DOHH2 (cell line): Measurements from ENCODE around the gene PCAT6.

Source experiments
- H3F3A ChIP-seq: fragments of 200-600 bp; sonication (generic), shearing (Covaris generic); 2 replicates; pipeline ENCODE4 v1.6.0; 2016; ENCODE audit warnings: antibody characterized with exemption, mild to moderate bottlenecking; ENCODE audit not compliant: control insufficient read depth, insufficient read depth
- H3K27ac ChIP-seq: fragments of 200-600 bp; sonication (generic); 2 replicates; pipeline ENCODE4 v1.5.1; 2014; ENCODE audit warnings: low read depth, mild to moderate bottlenecking, low read length, moderate library complexity
- H3K27me3 ChIP-seq: fragments of 200-600 bp; sonication (generic); 2 replicates; pipeline ENCODE4 v1.6.1; 2014; ENCODE audit warnings: mild to moderate bottlenecking, low read length, mixed read lengths; ENCODE audit not compliant: control insufficient read depth
- H3K36me3 ChIP-seq: fragments of 200-600 bp; sonication (generic); 2 replicates; pipeline ENCODE4 v1.6.1; 2014; ENCODE audit warnings: mild to moderate bottlenecking, low read length, moderate library complexity, mixed read lengths; ENCODE audit not compliant: control insufficient read depth
- H3K4me1 ChIP-seq: fragments of 200-600 bp; sonication (generic); 2 replicates; pipeline ENCODE4 v1.6.1; 2014; ENCODE audit warnings: mild to moderate bottlenecking, low read length, mixed read lengths; ENCODE audit not compliant: control insufficient read depth
- H3K4me2 ChIP-seq: fragments of 200-600 bp; sonication (generic); 2 replicates; pipeline ENCODE4 v1.6.0; 2014; ENCODE audit warnings: mild to moderate bottlenecking, low read length, moderate library complexity
- H3K4me3 ChIP-seq: fragments of 200-600 bp; sonication (generic); 2 replicates; pipeline ENCODE4 v1.5.1; 2014; ENCODE audit warnings: mild to moderate bottlenecking, low read length, mixed read lengths
- H3K79me2 ChIP-seq: fragments of 200-600 bp; sonication (generic); 2 replicates; pipeline ENCODE4 v1.6.1; 2014; ENCODE audit warnings: mild to moderate bottlenecking, low read length, mixed read lengths; ENCODE audit not compliant: control insufficient read depth
- H3K9me2 ChIP-seq: fragments of 200-600 bp; sonication (generic); replicated peaks from 2 replicates; pipeline ENCODE4 v1.6.1; 2014; ENCODE audit warnings: mild to moderate bottlenecking, low read length, mixed read lengths; ENCODE audit not compliant: control insufficient read depth
- H3K9me3 ChIP-seq: fragments of 200-600 bp; sonication (generic); 2 replicates; pipeline ENCODE4 v1.6.1; 2014; ENCODE audit warnings: antibody characterized with exemption, low read length, mixed read lengths; ENCODE audit not compliant: control insufficient read depth, insufficient read depth
- H4K20me1 ChIP-seq: fragments of 200-600 bp; sonication (generic); 2 replicates; pipeline ENCODE4 v1.6.0; 2014; ENCODE audit warnings: low read depth, mild to moderate bottlenecking, antibody characterized with exemption, low read length, moderate library complexity; ENCODE audit not compliant: control insufficient read depth, insufficient read depth
- CTCF ChIP-seq: fragments of 200-600 bp; sonication (generic); IDR thresholded peaks from one replicate; pipeline ENCODE4 v1.5.1; 2014; ENCODE audit warnings: antibody characterized with exemption, mild to moderate bottlenecking, low read depth, low read length; ENCODE audit not compliant: poor library complexity, severe bottlenecking
- EZH2phosphoT487 ChIP-seq: fragments of 200-600 bp; sonication (generic); IDR thresholded peaks from 2 replicates; pipeline ENCODE4 v1.6.1; 2017; ENCODE audit warnings: borderline replicate concordance, mild to moderate bottlenecking, antibody characterized with exemption, low read length, moderate library complexity, mixed read lengths

The PCAT6 gene

DNA sequence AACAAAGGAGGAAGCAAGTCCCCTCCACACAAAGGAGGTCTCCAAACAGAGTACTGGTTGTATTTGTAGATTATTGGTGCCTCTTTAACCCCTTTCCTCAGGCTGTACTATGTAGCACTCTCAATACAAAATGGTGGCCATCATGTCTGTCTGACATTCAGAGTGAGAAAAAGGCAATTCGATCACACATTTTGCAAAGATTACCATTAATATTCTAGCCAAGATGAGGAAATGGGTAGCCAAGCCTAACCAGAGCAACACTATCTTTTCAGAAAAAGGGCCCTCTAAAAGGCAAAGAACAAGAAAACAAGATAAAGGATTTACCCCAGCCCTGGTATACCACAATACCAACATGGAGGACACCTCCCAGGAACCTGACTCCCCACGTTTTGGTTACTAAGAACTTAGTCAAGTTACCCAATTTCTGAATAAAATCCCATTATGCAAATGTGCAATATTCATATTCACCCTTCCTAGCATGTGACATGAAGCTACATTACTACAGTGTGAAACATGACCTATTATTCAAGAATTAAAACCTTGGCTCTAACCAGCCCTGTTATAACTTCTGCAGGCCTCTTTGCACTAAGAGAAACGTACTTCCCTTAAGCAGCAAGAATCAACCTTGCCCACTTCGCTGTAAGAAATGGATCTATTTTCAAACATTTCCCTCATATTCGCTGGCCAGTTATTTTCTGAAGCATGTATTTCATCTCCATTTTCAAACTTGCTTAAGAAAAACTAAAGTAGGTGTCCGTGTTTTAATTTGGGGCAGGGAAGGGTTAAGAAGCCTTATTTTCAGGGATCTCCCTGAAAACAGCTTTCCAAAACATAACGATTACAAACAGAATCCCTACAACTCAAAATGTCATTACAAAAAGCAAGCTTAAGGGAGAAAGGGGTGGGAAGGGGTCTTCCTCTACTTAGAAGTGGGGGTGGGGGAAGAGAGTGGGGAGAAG lies 4.6 kb upstream of the PCAT6 start:
- H3K4me3 ChIP-seq = no peak overlapping the region
- peaks cover 58% of the 10 kb centered on the region for H3K27me3 ChIP-seq
- no peaks in the 10 kb centered on the region for H3K9me3 ChIP-seq
- peaks cover 15% of the 10 kb centered on the region for H3K4me1 ChIP-seq
- H4K20me1 ChIP-seq = no peaks in the 10 kb centered on the region
- no peak overlapping the region for H3K4me2 ChIP-seq
- no peak overlapping the region for H3K27ac ChIP-seq
- no peaks in the 10 kb centered on the region for H3K79me2 ChIP-seq
- no peaks in the 10 kb centered on the region for H3F3A ChIP-seq
- no peaks in the 10 kb centered on the region for H3K9me2 ChIP-seq
- TF ChIP-seq CTCF (no peak), EZH2phosphoT487 (no peak)
- H3K36me3 ChIP-seq = no peaks in the 10 kb centered on the region

DNA sequence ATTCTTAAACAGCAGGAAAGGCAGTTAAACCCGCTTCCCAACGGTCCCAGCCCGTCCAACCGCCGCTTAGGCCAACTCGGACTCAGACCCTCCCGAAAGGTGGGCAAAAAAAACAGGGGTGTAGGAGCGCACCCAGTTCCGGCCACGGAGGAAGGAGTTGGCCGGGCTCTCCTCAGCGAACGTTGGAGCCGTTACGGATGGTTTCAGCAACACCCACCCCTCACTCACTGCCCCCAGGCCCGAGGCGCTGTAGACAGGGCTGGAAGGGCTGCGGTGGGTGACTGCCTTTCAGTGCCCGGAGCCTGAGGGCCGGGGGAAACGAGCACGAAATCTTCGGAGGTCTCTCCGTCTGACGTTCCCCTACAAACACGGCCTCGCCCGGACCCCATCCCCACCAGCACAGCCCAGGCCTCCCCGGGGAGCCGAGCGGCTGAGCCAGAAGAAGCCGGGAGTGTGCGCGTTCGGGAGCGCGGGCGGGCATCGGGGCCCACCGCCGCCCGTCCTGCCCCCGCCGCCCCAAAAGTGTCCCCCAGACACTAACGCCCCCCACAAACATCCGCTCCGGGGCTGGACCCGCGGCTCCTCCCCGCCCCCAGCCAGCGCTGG lies 3.8 kb upstream of the PCAT6 start:
- TF ChIP-seq EZH2phosphoT487 (peak; percentile 52; the same call in 1 of the 2 replicates), CTCF (no peak)
- Histone ChIP-seq H4K20me1 (no peaks in the 10 kb centered on the region), H3K9me3 (no peaks in the 10 kb centered on the region), H3K79me2 (no peaks in the 10 kb centered on the region), H3K27ac (no peak overlapping the region), H3K4me1 (peaks cover 23% of the 10 kb centered on the region), H3K27me3 (peaks cover 66% of the 10 kb centered on the region), H3K9me2 (no peaks in the 10 kb centered on the region), H3K4me2 (peak overlapping the region; percentile 79; the same call in 1 of the 2 replicates), H3F3A (no peaks in the 10 kb centered on the region), H3K36me3 (no peaks in the 10 kb centered on the region), H3K4me3 (peak overlapping the region; percentile 12; the same call in 1 of the 2 replicates)

DNA sequence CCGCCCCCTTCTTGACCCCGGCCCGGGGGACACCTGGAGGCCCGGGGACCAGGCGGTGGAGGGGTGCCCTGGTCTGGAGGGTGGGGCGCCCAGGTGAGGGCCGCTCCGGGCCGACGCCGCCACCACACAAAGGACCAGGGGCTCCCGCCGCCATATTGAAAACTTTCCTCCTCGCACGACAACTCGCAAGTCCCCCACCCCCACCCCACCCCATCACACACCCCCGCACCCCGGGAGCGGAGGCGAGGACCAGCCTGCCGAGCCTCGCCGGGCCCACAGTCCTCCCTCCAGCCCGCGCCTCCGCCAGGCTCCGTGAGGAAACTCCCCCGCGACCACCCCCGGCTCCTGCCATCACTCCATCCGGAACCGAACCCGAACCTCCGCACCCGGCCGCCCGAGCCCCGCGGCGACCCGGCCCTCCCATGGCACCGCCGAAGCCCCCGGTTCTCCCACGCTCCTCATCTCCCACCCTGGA lies 3.3 kb upstream of the PCAT6 start:
- no peak overlapping the region for H3K27ac ChIP-seq
- no peak for TF ChIP-seq EZH2phosphoT487
- TF ChIP-seq CTCF = no peak
- H3K36me3 ChIP-seq = no peaks in the 10 kb centered on the region
- H3K27me3 ChIP-seq = peaks cover 71% of the 10 kb centered on the region
- H4K20me1 ChIP-seq = no peaks in the 10 kb centered on the region
- H3K9me2 ChIP-seq = no peaks in the 10 kb centered on the region
- no peaks in the 10 kb centered on the region for H3F3A ChIP-seq
- H3K4me2 ChIP-seq = peak overlapping the region; percentile 79
- H3K4me3 ChIP-seq = peak overlapping the region; percentile 71
- H3K4me1 ChIP-seq = peaks cover 23% of the 10 kb centered on the region
- no peaks in the 10 kb centered on the region for H3K9me3 ChIP-seq
- no peaks in the 10 kb centered on the region for H3K79me2 ChIP-seq
